ENCODE results near the gene KCNN2. TPM values are rescaled to one million over a fixed set of nuclear protein-coding genes. Genes with fewer than 3 reads are reported as not detected.

KCNN2 gene
- total RNA-seq, 1 experiment from 2014 or later = 2.0 TPM

DNA sequence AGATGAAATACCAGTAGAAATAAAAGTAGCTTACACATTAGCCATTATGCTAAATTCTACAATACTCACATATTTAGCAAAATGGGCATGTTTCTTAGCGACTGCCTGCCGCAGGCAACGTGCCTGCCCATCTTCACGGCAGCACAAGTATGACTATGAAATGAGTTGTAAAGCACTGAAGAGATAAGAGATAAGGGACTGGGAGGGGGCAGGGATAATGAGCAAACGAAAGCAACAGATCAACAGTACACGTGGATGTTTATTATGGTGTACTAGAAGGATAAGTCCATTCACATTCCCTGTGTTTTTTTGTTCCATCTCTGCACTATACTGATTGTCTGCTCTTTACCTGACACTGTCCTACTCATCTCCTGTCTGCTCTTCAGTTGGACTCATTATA, 44.1 kb upstream of the KCNN2 start:
- no peaks in the 10 kb centered on the region for H3K36me3 Mint-ChIP-seq (ENCODE audit: insufficient read depth, unreplicated experiment)

DNA sequence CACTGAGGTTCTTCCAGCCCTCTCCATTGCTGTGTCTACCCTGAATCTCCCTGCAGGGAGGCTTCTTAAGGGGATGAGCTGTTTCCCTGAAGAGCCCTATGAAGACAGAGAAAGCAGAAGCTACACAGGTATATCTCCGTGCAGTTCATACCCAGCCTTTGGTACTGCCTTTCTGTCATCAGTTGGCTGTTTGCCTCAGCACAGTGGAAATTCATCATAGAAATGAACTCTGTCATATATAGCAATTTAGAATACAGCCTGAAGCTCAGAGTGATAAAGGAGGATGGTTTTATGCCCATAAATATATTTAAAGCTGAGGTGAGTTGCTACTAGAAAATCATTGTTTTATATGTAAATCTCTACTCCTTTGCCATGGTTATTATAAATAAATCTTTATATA, 42.6 kb upstream of the KCNN2 start:
- no peaks in the 10 kb centered on the region for H3K27me3 Mint-ChIP-seq (ENCODE audit: unreplicated experiment)
- CTCF ChIA-PET = interaction anchor here (0.6 to 1.0 kb wide), 2 partner anchors 13 to 1200 kb away, joined by 3 read pairs; no protein-coding TSS in a partner anchor

More for the DNA sequence above, 44.1 kb upstream of the KCNN2 start:
- CTCF ChIA-PET = interaction anchor here (0.7 kb wide), 1 partner anchor 620 kb away, joined by 3 read pairs; no protein-coding TSS in a partner anchor
- no peaks in the 10 kb centered on the region for H3K27me3 Mint-ChIP-seq (ENCODE audit: unreplicated experiment)
- H3K4me1 Mint-ChIP-seq (ENCODE audit: low read depth, unreplicated experiment) = peaks cover 13% of the 10 kb centered on the region
- no peak overlapping the region for H3K27ac Mint-ChIP-seq (ENCODE audit: unreplicated experiment)
- BruUV-seq (replicated peaks) = no TSS peak
- DNase-seq = no peak
- TF ChIP-seq, protein P1, sequence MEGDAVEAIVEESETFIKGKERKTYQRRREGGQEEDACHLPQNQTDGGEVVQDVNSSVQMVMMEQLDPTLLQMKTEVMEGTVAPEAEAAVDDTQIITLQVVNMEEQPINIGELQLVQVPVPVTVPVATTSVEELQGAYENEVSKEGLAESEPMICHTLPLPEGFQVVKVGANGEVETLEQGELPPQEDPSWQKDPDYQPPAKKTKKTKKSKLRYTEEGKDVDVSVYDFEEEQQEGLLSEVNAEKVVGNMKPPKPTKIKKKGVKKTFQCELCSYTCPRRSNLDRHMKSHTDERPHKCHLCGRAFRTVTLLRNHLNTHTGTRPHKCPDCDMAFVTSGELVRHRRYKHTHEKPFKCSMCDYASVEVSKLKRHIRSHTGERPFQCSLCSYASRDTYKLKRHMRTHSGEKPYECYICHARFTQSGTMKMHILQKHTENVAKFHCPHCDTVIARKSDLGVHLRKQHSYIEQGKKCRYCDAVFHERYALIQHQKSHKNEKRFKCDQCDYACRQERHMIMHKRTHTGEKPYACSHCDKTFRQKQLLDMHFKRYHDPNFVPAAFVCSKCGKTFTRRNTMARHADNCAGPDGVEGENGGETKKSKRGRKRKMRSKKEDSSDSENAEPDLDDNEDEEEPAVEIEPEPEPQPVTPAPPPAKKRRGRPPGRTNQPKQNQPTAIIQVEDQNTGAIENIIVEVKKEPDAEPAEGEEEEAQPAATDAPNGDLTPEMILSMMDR (IDR thresholded peaks at IDR 0.05; ENCODE audit: unreplicated experiment) = no peak
- no peaks in the 10 kb centered on the region for H3K9me3 Mint-ChIP-seq (ENCODE audit: low read depth, unreplicated experiment)
- H3K4me3 Mint-ChIP-seq (ENCODE audit: low read depth, unreplicated experiment) = no peak overlapping the region
- intact Hi-C loops (cut with micrococcal nuclease; ENCODE audit: unreplicated experiment) = no loop called here

DNA sequence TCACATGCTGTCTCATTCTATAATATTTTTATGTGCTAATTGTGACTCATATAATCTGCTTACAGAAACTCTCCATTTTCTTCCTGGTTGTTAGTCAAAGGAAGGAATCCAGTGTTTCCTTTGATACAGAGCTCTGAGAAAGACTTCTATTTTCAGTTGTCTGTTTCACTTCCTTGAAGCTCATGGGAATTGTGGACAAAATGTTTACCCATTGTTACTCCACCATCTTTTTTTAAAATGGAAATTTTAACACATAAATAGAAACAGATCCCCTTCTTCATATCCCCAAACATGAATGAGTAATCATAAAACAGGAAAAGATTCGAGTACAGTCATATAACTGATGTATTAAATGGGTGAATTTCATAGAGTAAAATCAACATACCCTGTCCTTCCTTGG, 42.0 kb upstream of the KCNN2 start:
- no TSS peak for BruUV-seq (replicated peaks)
- CTCF ChIA-PET = interaction anchor here (0.6 to 1.0 kb wide), 4 partner anchors 14 to 1201 kb away, joined by 3 to 5 read pairs (median 4); no protein-coding TSS in a partner anchor
- Mint-ChIP-seq H3K9me3 (ENCODE audit: low read depth, unreplicated experiment) (no peaks in the 10 kb centered on the region), H3K27me3 (ENCODE audit: unreplicated experiment) (no peaks in the 10 kb centered on the region), H3K36me3 (ENCODE audit: insufficient read depth, unreplicated experiment) (no peaks in the 10 kb centered on the region), H3K4me3 (ENCODE audit: low read depth, unreplicated experiment) (no peak overlapping the region), H3K27ac (ENCODE audit: unreplicated experiment) (peak overlapping the region; percentile 87), H3K4me1 (ENCODE audit: low read depth, unreplicated experiment) (peaks cover 13% of the 10 kb centered on the region)
- intact Hi-C loops (cut with micrococcal nuclease; ENCODE audit: unreplicated experiment) = no loop called here
- TF ChIP-seq, protein P1 (IDR thresholded peaks at IDR 0.05; ENCODE audit: unreplicated experiment) = no peak
- no peak for DNase-seq

More for the DNA sequence above, 42.6 kb upstream of the KCNN2 start:
- H3K36me3 Mint-ChIP-seq (ENCODE audit: insufficient read depth, unreplicated experiment) = no peaks in the 10 kb centered on the region
- TF ChIP-seq, protein P1 (IDR thresholded peaks at IDR 0.05; ENCODE audit: unreplicated experiment) = no peak
- no TSS peak for BruUV-seq (replicated peaks)
- H3K4me3 Mint-ChIP-seq (ENCODE audit: low read depth, unreplicated experiment) = no peak overlapping the region
- H3K4me1 Mint-ChIP-seq (ENCODE audit: low read depth, unreplicated experiment) = peaks cover 13% of the 10 kb centered on the region
- intact Hi-C loops (cut with micrococcal nuclease; ENCODE audit: unreplicated experiment) = no loop called here
- no peak for DNase-seq
- H3K27ac Mint-ChIP-seq (ENCODE audit: unreplicated experiment) = peak overlapping the region; percentile 87
- H3K9me3 Mint-ChIP-seq (ENCODE audit: low read depth, unreplicated experiment) = no peaks in the 10 kb centered on the region

DNA sequence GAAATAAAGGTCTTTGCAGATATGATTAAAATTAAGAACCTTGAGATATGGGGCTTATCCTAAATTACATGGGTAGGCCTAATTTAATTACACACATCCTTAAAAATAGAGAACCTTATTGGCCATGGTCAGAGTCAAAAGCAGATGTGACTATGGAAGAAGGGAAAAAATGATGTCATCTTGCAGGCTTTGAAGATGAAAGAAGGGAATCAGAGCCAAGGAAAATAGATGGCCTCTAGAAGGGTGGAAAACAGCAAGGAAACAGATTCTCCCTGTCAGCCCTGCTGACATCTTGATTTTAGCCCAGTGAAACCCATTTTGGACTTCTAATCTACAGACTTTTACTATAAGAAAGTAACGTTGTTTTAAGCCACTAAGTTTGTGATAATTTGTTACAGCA, 37.6 kb upstream of the KCNN2 start:
- no TSS peak for BruUV-seq (replicated peaks)
- TF ChIP-seq, protein P1 (IDR thresholded peaks at IDR 0.05; ENCODE audit: unreplicated experiment) = no peak
- no peaks in the 10 kb centered on the region for H3K36me3 Mint-ChIP-seq (ENCODE audit: insufficient read depth, unreplicated experiment)
- H3K9me3 Mint-ChIP-seq (ENCODE audit: low read depth, unreplicated experiment) = no peaks in the 10 kb centered on the region
- DNase-seq = no peak
- H3K27ac Mint-ChIP-seq (ENCODE audit: unreplicated experiment) = no peak overlapping the region
- no peaks in the 10 kb centered on the region for H3K27me3 Mint-ChIP-seq (ENCODE audit: unreplicated experiment)
- intact Hi-C loops (cut with micrococcal nuclease; ENCODE audit: unreplicated experiment) = no loop called here
- no peak overlapping the region for H3K4me3 Mint-ChIP-seq (ENCODE audit: low read depth, unreplicated experiment)
- H3K4me1 Mint-ChIP-seq (ENCODE audit: low read depth, unreplicated experiment) = peaks cover 8% of the 10 kb centered on the region
- CTCF ChIA-PET = no interaction called here

All from Calu3 (cell line).